VCaP (cell line): ENCODE data around the gene RGS13.
A peak's percentile ranks its signal among the peaks of the same experiment; 100 is the strongest.

ENCODE experiments used
- H3K27ac ChIP-seq: fragments of 450-650 bp; 2 replicates; pipeline ENCODE4 v1.5.1; 2017
- CTCF ChIP-seq: fragments of 450-650 bp; conservative IDR thresholded peaks from 2 replicates; pipeline ENCODE4 v1.5.1; 2017; ENCODE audit warnings: mild to moderate bottlenecking, moderate library complexity

The RGS13 gene

DNA sequence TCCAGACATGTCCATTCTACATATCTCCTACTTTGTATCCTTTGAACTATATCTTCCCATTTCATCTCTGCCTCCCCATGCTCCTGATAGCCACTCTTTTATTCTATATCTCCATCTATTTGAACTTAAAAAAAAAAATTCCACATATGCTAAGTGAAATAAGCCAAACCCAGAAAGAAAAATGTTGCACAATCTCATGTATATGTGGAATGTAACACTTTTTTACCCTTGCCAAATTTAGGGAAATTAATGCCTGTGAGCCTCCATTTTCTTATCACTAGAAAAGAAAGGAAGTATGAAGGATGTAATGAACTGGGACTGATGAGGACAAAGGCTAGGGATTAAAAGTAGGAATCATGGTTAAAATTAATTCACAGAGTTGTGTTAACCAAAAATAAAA lies 53.5 kb downstream of the RGS13 start:
- no peak overlapping the region for H3K27ac ChIP-seq
- TF ChIP-seq CTCF: no peak

DNA sequence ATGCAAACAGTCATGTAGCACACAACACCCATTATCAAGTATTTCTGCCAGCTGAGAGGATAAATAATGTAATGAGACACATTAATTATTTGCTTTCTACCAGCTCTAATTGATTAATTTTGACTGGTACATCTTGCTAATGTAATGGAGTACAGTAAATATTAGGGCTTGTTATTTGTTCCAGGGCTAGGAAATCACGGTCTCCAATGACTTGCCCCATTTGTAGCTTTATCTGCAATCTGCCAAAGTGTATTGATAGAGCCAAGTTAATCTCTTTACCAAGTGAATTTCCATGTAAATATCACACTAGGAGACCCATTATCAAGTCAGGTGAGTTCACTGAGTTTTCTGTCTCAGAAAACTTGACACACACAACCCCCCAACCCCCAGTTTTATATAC lies 55.1 kb downstream of the RGS13 start:
- no peak overlapping the region; the same call in 1 of the 2 replicates for H3K27ac ChIP-seq
- no peak for TF ChIP-seq CTCF

- no peak for TF ChIP-seq CTCF
- H3K27ac ChIP-seq: no peak overlapping the region
Measured at GRCh38 chr1:192696082-192696481, 60.1 kb downstream of the RGS13 start.

DNA sequence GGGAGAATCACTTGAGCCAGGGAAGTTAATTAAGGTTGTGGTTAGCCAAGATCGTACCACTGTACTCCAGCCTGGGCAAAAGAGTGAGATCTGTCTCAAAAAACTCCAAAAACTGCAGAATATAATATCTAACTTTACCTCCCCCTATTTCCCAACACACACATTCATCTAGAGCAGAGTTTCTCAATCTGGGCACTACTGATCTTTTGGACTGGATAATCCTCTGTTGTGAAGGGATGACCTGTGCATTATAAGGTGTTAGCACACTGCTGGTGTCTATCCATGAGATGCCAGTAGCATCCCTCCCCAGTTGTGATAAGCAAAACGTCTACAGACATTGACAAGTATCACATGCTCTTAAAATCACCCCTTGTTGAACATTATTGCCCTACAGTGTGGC lies 61.8 kb downstream of the RGS13 start:
- TF ChIP-seq CTCF: no peak

DNA sequence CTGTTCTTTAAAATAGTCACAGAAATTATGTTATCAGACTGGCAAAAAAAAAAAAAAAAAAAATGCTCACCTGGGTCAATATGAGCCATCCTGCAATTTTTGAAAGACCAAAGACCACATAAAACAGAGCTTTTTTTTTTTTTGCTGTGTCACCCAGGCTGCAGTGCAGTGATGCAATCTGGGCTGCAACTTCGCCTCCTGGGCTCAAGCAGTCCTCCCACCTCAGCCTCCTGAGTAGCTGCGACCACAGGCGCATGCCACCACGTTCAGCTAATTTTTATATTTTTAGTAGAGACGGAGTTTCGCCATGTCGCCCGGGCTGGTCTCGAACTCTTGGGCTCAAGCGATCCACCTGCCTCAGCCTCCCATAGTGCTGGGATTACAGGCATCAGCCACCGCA lies 62.8 kb downstream of the RGS13 start:
- no peak for TF ChIP-seq CTCF
- H3K27ac ChIP-seq: no peak overlapping the region

More for the DNA sequence above, 61.8 kb downstream of the RGS13 start:
- H3K27ac ChIP-seq: no peak overlapping the region

DNA sequence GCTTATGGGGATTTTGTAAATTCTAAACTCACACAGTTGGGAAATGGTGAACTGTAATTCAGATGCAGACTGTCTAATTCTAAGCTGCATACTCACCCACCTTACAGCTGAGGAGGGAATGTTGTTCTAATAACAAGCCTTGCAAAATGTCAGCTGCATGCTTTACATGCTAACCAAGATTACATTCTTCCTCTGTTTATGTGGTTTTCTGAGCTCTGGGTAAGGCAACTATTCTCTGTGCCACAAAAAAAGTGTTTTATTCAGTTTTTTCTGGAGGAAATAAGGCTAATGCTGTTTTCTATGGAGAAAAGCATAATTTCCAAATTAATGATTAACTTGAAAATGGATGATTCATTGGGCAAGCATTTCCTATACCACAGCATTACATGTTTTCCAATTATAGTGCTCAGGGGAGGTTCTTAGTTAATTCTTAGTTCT lies 64.9 kb downstream of the RGS13 start:
- H3K27ac ChIP-seq: no peak overlapping the region
- TF ChIP-seq CTCF: no peak

- no peak for TF ChIP-seq CTCF
- H3K27ac ChIP-seq: peak overlapping the region; percentile 41
Measured at GRCh38 chr1:192702212-192702902, 66.4 kb downstream of the RGS13 start.
